GM11168 (cell line): Measurements from ENCODE around the gene MEX3A.

Experiments used
- in situ Hi-C: fragments of 300-500 bp; cut with MboI; formaldehyde crosslinking; loops from one replicate; pipeline ENCODE4 v1.12.0; 2022; ENCODE audit warnings: low sequenced_read_pairs; ENCODE audit not compliant: unreplicated experiment

Gene MEX3A

GRCh38 chr1:156104065-156104810, 22.0 kb upstream of the MEX3A start:
- in situ Hi-C loops = no loop called here

GRCh38 chr1:156103521-156103947, 21.3 kb upstream of the MEX3A start:
- in situ Hi-C loops = no loop called here

GRCh38 chr1:156102633-156103511, 20.6 kb upstream of the MEX3A start:
- in situ Hi-C loops = no loop called here

- in situ Hi-C loops = no loop called here
Measured at GRCh38 chr1:156101880-156102279, 19.6 kb upstream of the MEX3A start.

- in situ Hi-C loops = no loop called here
Measured at GRCh38 chr1:156100205-156100995, 18.1 kb upstream of the MEX3A start.

- in situ Hi-C loops = no loop called here
Measured at GRCh38 chr1:156099282-156099681, 17.0 kb upstream of the MEX3A start.

- in situ Hi-C loops = no loop called here
Measured at GRCh38 chr1:156098784-156099183, 16.5 kb upstream of the MEX3A start.

GRCh38 chr1:156097499-156098178, 15.4 kb upstream of the MEX3A start:
- in situ Hi-C loops = no loop called here

GRCh38 chr1:156096640-156097391, 14.6 kb upstream of the MEX3A start:
- in situ Hi-C loops = no loop called here

GRCh38 chr1:156095906-156096508, 13.7 kb upstream of the MEX3A start:
- in situ Hi-C loops = no loop called here

GRCh38 chr1:156091610-156092009, 9.3 kb upstream of the MEX3A start:
- in situ Hi-C loops = loop anchor here (5.0 kb wide), 2 partner anchors 36 to 136 kb away; no protein-coding TSS in a partner anchor

GRCh38 chr1:156090840-156091188, 8.5 kb upstream of the MEX3A start:
- in situ Hi-C loops = loop anchor here (5.0 kb wide), 2 partner anchors 36 to 136 kb away; no protein-coding TSS in a partner anchor

- in situ Hi-C loops = loop anchor here (5.0 kb wide), 2 partner anchors 37 to 137 kb away; no protein-coding TSS in a partner anchor
Measured at GRCh38 chr1:156090138-156090839, 8.0 kb upstream of the MEX3A start.

- in situ Hi-C loops = loop anchor here (5.0 kb wide), 2 partner anchors 38 to 138 kb away; no protein-coding TSS in a partner anchor
Measured at GRCh38 chr1:156089704-156090103, 7.4 kb upstream of the MEX3A start.

GRCh38 chr1:156086256-156086662, 4.0 kb upstream of the MEX3A start:
- in situ Hi-C loops = no loop called here

GRCh38 chr1:156083800-156084790, 1.8 kb upstream of the MEX3A start:
- in situ Hi-C loops = no loop called here

GRCh38 chr1:156081917-156082308, 352 bp downstream of the MEX3A start:
- in situ Hi-C loops = no loop called here
